Right atrium auricular region (tissue), 2 donors: ENCODE data around the gene HPCAL1. TPM values are rescaled to one million over a fixed set of nuclear protein-coding genes. Genes with fewer than 3 reads are reported as not detected.

Source experiments
- DNase-seq: peaks from one replicate; pipeline ENCODE4 v3.0.0-alpha.2; 2019; ENCODE audit warnings: low spot score
- H3K27ac ChIP-seq, 2 donors: fragments of 200-600 bp; sonication (generic); 1 replicate in 1 of 2; 2 replicates in 1 of 2; pipeline ENCODE4 v1.5.1; 2016 to 2019
- H3K27me3 ChIP-seq, 2 donors: fragments of 200-600 bp; sonication (generic); one replicate each; pipeline versions ENCODE4 v1.5.1 to v1.6.0; 2017 to 2019
- H3K36me3 ChIP-seq: fragments of 200-600 bp; sonication (generic); one replicate; pipeline ENCODE4 v1.5.1; 2016
- H3K4me1 ChIP-seq, 2 donors: fragments of 200-600 bp; sonication (generic); one replicate each; pipeline versions ENCODE4 v1.5.1 to v1.6.0; 2017 to 2019
- H3K4me3 ChIP-seq, 2 donors: fragments of 200-600 bp; sonication (generic); 1 replicate in 1 of 2; 2 replicates in 1 of 2; pipeline ENCODE4 v1.5.1; 2017 to 2019; ENCODE audit warnings: mild to moderate bottlenecking in 1 of 2, moderate library complexity in 1 of 2
- H3K9me3 ChIP-seq, 2 donors: fragments of 200-600 bp; sonication (generic); one replicate each; pipeline ENCODE4 v1.5.1; 2019
- total RNA-seq, 2 donors: library from RNA; depleted of rRNA; stranded (reverse); fragments of >200 nt; gene quantifications; one replicate each; pipeline ENCODE4 v1.1.0, GENCODE V29; 2016
- TF ChIP-seq, protein P1 (sequence below), 2 donors: fragments of 200-600 bp; sonication (generic); IDR thresholded peaks; one replicate each; pipeline ENCODE4 v1.5.1; 2019; ENCODE audit warnings: antibody characterized with exemption in 2 of 2

The HPCAL1 gene
- total RNA-seq, 2 donors from 2014 or later = 28.7 to 35.5 TPM

DNA sequence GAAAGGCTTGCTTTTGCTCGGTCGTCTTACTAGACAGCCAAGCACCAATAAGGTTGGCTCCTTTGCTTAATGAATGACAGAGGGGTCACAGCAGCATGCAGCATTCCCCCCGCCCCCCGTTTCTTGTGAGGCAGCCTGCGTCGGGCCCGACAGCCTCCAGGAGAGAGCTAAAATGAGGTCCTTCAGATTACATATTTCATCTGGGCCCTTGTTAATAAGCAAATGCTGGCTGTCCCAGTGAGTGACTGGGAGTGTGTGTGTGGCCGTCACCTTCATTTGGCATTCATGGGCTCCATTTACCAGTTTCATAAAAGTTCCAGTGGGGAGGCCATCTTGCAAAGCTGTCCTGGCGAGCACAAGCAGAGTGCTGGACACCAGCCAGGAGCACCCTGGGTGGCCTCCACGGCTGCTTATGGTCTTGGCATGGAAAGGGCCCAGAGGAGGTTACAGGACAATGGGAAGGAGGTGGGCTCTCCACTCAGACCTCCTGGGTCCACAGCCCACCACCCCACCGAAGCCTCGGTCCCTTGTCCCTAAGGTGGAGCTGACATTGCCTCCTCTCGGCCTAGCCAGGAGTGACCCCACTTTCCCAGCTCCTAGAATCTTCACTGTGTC lies 108.2 kb downstream of the HPCAL1 start:
- Histone ChIP-seq H3K27me3 (no peaks in the 10 kb centered on the region), H3K4me1 (peaks cover 0 to 49% of the 10 kb centered on the region in 2 donors), H3K9me3 (no peaks in the 10 kb centered on the region), H3K27ac (peak overlapping the region in 1 of 2 donors; percentile 29), H3K36me3 (no peaks in the 10 kb centered on the region), H3K4me3 (no peak overlapping the region)
- TF ChIP-seq, protein P1, sequence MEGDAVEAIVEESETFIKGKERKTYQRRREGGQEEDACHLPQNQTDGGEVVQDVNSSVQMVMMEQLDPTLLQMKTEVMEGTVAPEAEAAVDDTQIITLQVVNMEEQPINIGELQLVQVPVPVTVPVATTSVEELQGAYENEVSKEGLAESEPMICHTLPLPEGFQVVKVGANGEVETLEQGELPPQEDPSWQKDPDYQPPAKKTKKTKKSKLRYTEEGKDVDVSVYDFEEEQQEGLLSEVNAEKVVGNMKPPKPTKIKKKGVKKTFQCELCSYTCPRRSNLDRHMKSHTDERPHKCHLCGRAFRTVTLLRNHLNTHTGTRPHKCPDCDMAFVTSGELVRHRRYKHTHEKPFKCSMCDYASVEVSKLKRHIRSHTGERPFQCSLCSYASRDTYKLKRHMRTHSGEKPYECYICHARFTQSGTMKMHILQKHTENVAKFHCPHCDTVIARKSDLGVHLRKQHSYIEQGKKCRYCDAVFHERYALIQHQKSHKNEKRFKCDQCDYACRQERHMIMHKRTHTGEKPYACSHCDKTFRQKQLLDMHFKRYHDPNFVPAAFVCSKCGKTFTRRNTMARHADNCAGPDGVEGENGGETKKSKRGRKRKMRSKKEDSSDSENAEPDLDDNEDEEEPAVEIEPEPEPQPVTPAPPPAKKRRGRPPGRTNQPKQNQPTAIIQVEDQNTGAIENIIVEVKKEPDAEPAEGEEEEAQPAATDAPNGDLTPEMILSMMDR (IDR thresholded peaks at IDR 0.05) = no peak
- DNase-seq = no peak

DNA sequence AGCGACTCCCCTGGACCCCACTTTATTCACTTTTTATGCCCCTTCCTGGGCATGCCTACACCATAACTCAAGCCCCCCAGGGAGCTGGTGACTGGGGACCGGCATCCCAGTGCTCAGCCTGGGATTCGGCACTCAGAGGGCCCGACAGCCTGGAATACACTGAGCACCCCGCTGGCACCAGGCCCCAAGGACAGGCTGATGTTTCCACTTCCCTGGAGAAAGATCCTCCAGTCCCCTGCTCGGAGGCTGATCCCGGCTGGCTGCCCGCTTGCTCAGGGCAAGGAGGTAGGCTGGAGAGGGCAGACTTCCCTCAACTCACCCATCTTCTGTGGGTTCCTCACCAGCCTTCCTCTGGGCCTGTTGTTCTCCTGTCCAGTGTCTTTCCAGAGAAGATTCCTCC lies 108.9 kb downstream of the HPCAL1 start:
- no peak for DNase-seq
- peaks cover 0 to 43% of the 10 kb centered on the region in 2 donors for H3K4me1 ChIP-seq
- H3K36me3 ChIP-seq = no peaks in the 10 kb centered on the region
- H3K27me3 ChIP-seq = no peaks in the 10 kb centered on the region
- TF ChIP-seq, protein P1 (IDR thresholded peaks at IDR 0.05) = no peak
- H3K9me3 ChIP-seq = no peaks in the 10 kb centered on the region
- H3K27ac ChIP-seq = no peak overlapping the region
- H3K4me3 ChIP-seq = no peak overlapping the region

DNA sequence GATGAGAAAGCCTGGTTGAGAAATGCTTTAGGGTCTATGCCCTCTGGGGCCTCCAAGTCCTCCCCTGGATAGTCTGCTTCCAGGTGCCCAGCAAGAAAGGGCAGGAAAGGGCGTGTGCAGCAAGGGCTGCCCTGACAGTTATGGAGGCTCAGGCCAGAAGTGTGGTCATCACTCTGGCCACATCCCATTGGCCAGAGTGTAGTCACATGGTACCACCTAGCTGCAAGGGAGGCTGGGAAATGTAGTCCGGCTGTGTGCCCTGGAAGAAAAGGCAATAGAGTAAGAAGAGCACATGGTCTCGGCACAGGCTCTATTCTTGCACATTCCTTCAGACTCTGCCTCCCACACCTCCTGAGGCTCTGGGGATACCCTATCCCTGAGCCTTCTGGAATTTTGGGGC lies 109.7 kb downstream of the HPCAL1 start:
- no peak for DNase-seq
- TF ChIP-seq, protein P1 (IDR thresholded peaks at IDR 0.05) = no peak
- H3K27me3 ChIP-seq = no peaks in the 10 kb centered on the region
- H3K4me3 ChIP-seq = no peak overlapping the region
- H3K36me3 ChIP-seq = no peaks in the 10 kb centered on the region
- no peaks in the 10 kb centered on the region for H3K9me3 ChIP-seq
- no peak overlapping the region for H3K27ac ChIP-seq
- peaks cover 0 to 34% of the 10 kb centered on the region in 2 donors for H3K4me1 ChIP-seq

DNA sequence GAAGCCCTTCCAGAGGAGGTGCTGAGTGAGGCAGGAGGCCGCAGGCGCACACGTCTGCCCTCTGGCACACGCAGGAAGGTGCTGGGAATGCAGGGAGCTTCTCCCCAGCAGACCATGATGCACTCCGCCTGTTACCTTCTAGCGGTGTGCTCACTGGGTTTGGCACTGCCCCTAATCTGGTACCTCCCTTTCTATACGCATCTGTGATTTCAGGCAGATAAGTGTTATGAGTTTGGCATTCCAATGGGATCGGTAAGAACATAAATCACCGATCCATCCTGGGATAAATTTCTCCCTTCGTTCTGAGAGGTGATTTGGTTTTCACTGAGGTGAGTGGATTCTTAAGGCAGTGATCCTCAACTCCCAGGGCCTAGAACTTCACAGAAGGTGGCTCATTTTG lies 110.8 kb downstream of the HPCAL1 start:
- H3K27ac ChIP-seq = no peak overlapping the region
- no peaks in the 10 kb centered on the region for H3K9me3 ChIP-seq
- TF ChIP-seq, protein P1 (IDR thresholded peaks at IDR 0.05) = no peak
- DNase-seq = no peak
- H3K36me3 ChIP-seq = no peaks in the 10 kb centered on the region
- no peak overlapping the region for H3K4me3 ChIP-seq
- peaks cover 0 to 23% of the 10 kb centered on the region in 2 donors for H3K4me1 ChIP-seq
- H3K27me3 ChIP-seq = no peaks in the 10 kb centered on the region

DNA sequence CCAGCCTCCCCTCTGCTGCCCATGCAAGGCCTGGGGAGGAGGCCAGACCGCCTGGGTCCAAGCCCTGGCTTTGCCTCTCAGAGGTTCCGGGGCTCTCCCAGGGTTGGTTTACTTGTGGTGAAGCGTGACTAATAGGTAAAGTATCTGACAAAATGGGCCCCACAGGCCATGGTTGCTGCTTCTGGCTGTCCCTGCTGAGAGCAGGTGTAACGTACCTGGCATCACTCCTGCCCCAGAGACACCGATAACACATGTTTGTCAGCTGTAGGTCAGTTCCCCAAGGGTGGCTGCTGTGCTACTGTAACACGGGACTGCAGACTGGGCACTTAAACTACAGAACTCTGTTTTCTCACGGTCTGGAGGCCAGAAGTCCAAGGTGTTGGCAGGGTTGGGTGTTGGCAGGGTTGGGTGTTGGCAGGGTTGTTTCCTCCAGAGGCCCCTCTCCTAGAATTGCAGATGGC lies 111.3 kb downstream of the HPCAL1 start:
- Histone ChIP-seq H3K4me1 (peaks cover 0 to 18% of the 10 kb centered on the region in 2 donors), H3K36me3 (no peaks in the 10 kb centered on the region), H3K4me3 (no peak overlapping the region), H3K9me3 (no peaks in the 10 kb centered on the region), H3K27ac (no peak overlapping the region), H3K27me3 (no peaks in the 10 kb centered on the region)
- DNase-seq = no peak
- TF ChIP-seq, protein P1 (IDR thresholded peaks at IDR 0.05) = no peak

DNA sequence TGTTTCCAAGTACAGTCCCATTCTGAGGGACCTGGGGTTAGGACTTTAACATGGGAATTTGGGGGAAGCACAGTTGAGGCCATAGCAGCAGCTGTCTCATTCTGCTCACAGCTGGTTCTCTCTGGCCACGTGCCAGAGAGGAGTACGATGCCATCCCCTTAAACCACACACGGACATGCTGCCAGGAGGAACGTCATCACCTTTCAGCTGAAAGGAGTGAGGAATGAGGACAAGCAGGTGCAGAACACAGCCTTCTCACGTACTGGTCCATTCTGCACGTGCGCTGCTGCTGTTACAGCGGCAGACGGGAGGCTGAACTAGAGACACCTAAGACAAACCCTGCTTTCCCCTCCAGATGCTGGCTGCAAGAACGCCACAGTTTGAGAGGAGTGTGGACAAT lies 111.9 kb downstream of the HPCAL1 start:
- H3K27ac ChIP-seq = no peak overlapping the region
- H3K27me3 ChIP-seq = no peaks in the 10 kb centered on the region
- H3K9me3 ChIP-seq = no peaks in the 10 kb centered on the region
- no peak for DNase-seq
- TF ChIP-seq, protein P1 (IDR thresholded peaks at IDR 0.05) = no peak
- no peak overlapping the region for H3K4me3 ChIP-seq
- peaks cover 0 to 13% of the 10 kb centered on the region in 2 donors for H3K4me1 ChIP-seq
- no peaks in the 10 kb centered on the region for H3K36me3 ChIP-seq
